ENCODE results near the gene ADK.

Gene ADK

DNA sequence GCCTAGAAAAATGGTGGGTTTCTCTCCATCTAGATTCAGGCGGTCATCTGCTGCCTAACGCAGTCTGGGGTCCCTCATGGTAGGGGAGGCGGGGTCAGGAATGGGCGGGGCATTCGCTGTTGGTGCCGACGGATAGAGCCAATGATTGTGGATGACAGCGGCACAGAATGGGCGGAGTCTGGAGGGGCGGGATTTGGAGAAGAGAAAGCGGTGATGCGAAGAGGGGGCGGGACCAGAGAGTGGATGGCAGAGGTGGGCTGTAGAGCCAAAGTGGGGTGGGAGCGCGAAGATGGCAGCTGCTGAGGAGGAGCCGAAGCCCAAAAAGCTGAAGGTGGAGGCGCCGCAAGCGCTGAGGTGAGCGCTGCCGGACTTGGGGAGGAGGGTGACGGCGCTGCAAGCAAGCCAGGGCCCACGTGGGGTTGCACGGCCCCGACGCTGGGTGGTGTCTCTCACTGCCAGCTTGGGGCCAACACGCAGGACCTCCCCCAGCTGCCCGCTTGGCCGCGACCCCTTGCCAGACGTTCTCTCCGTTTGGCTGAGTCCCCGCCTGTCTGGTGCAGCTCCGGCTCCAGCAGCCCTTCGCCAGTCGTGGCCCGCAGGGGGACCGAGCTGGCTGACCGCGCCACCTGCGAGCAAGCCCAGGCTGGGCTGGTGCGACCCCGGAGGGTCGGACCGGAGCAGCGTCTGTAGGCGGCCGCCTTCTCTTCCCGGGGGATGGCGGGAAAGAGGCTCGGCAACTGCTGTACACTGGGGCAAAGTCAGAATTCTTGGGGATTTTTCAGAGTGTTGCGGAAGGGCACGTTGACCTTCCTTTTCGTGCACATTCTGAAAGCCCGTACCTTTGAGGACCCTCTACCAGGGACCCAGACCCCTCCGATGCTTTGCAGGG lies at the start of gene ADK:
Gene ADK (plus strand): TSS at position 232 of the 889 bp plus-strand sequence. CDS start 58 bp downstream, at position 290.
- peaks cover 40% of the 10 kb centered on the region for H3K4me1 Mint-ChIP-seq (ENCODE audit: low read depth)
- H3K9me3 Mint-ChIP-seq (ENCODE audit: low read depth) = no peaks in the 10 kb centered on the region
- peaks cover 11% of the 10 kb centered on the region for H3K36me3 Mint-ChIP-seq
- H3K4me3 Mint-ChIP-seq = no peak within 1 kb of the TSS
- no peaks in the 10 kb centered on the region for H3K27me3 Mint-ChIP-seq
- H3K27ac Mint-ChIP-seq = peak within 1 kb of the TSS; percentile 78

DNA sequence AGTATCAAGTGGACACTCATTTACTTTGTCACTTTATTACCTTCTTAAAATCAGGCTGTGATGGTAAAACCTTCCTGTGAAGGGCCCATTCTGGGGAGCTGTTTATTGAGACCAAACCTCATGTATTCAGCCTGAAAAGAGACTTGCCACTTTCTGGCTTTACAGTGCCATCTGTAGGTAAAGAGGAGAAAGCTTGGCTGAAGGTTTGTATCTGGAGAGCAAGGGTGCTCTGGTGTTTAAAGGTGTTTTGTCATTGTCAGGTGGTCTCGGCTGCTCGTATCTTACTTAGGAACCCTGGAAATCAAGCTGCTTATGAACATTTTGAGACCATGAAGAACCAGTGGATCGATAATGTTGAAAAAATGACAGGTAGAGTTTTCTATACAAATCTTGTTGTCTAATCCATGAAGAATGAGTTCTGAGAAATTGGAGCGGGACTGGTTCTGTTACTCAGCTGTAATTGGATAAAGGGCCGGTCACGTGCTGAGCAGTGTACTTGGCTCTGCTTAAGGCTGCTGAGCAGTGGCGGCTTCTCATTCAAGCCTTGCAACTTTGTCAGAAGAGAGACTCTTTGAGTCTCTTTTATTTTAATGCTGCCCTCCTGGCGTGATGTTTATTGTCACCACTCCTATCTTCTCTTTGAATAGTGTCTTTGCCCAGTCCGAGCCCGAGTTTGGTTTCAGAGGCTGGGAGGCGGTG lies 47.3 kb upstream of the ADK start:
- H3K27me3 Mint-ChIP-seq = no peaks in the 10 kb centered on the region
- H3K4me1 Mint-ChIP-seq (ENCODE audit: low read depth) = no peaks in the 10 kb centered on the region
- H3K4me3 Mint-ChIP-seq = no peak overlapping the region
- H3K36me3 Mint-ChIP-seq = peaks cover 15% of the 10 kb centered on the region
- no peak overlapping the region for H3K27ac Mint-ChIP-seq
- no peaks in the 10 kb centered on the region for H3K9me3 Mint-ChIP-seq (ENCODE audit: low read depth)

DNA sequence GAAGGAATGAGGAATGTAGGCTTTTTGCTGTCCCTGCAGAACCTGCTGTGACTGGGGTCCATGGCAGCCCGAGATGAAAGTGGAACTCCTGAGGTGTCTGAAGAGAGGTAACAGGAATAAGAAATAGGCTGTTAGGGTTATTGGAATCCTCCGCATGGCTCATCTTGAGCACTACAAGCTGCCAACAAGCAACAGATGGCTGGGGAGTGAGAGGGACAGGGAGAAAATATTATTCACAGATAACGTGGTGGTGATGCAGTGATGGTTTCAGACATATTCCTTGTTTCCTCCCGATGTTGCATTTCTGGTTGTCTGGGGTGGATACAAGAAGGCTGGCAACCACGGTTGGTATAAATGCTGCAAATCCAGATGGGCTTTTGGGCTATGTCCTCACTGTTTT lies 46.5 kb upstream of the ADK start:
- no peaks in the 10 kb centered on the region for H3K4me1 Mint-ChIP-seq (ENCODE audit: low read depth)
- H3K27me3 Mint-ChIP-seq = no peaks in the 10 kb centered on the region
- no peak overlapping the region for H3K4me3 Mint-ChIP-seq
- H3K27ac Mint-ChIP-seq = no peak overlapping the region
- peaks cover 18% of the 10 kb centered on the region for H3K36me3 Mint-ChIP-seq
- no peaks in the 10 kb centered on the region for H3K9me3 Mint-ChIP-seq (ENCODE audit: low read depth)

DNA sequence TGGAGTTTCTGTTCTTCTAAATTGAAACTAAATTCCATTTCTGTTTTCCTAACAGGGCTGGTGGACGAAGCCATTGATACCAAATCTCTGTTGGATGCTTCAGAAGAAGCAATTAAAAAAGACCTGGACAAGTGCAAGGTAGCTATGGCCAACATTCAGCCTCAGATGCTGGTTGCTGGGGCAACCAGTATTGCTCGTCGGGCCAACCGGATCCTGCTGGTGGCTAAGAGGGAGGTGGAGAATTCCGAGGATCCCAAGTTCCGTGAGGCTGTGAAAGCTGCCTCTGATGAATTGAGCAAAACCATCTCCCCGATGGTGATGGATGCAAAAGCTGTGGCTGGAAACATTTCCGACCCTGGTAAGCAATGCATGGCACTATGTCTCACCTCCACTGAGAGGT lies 46.0 kb upstream of the ADK start:
- Mint-ChIP-seq H3K36me3 (peaks cover 20% of the 10 kb centered on the region), H3K4me3 (no peak overlapping the region), H3K27ac (no peak overlapping the region), H3K4me1 (ENCODE audit: low read depth) (no peaks in the 10 kb centered on the region), H3K27me3 (no peaks in the 10 kb centered on the region), H3K9me3 (ENCODE audit: low read depth) (no peaks in the 10 kb centered on the region)

DNA sequence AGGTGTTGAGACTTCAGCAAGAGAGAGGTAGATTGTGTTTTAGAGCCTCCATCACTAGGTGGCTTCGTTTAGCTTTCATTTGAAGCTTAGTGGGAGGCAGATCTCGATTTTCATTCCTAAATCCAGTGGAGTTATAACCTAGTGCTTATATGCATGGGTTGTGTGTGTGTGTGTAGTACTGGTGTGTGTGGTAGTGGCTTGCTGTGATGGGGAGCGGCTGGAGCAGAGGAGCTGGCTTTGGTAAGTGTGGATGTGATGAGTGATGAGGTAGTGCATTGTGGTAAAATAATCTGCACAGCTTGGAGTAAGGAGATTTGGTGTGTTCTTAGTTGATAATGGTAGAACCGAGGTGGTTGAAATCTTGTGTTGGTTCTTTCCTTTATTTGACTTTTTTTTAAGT lies 43.6 kb upstream of the ADK start:
- Mint-ChIP-seq H3K27ac (peak overlapping the region; percentile 61), H3K4me3 (no peak overlapping the region), H3K27me3 (no peaks in the 10 kb centered on the region), H3K9me3 (ENCODE audit: low read depth) (no peaks in the 10 kb centered on the region), H3K4me1 (ENCODE audit: low read depth) (no peaks in the 10 kb centered on the region), H3K36me3 (peaks cover 23% of the 10 kb centered on the region)

DNA sequence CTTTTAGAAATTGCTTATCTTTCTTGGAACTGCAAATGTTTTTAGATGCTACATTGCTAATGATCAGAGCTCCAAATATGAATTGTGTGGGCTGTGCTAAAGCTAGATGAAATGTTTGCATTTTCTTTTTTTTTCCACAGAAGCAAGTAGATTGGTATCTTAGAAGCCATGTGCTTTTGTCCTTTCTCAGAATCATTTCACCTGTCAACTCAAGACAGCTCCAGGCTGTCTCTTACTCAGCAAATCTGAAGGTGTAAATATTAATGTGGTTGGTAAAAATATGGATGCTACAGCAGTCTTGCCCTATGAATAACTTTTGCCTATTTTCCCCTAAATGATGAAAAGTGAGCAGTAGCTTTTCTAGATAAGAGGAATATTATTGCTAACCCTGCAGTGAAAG lies 41.6 kb upstream of the ADK start:
- Mint-ChIP-seq H3K36me3 (peaks cover 23% of the 10 kb centered on the region), H3K4me3 (no peak overlapping the region), H3K27me3 (no peaks in the 10 kb centered on the region), H3K27ac (peak overlapping the region; percentile 34), H3K4me1 (ENCODE audit: low read depth) (no peaks in the 10 kb centered on the region), H3K9me3 (ENCODE audit: low read depth) (no peaks in the 10 kb centered on the region)

DNA sequence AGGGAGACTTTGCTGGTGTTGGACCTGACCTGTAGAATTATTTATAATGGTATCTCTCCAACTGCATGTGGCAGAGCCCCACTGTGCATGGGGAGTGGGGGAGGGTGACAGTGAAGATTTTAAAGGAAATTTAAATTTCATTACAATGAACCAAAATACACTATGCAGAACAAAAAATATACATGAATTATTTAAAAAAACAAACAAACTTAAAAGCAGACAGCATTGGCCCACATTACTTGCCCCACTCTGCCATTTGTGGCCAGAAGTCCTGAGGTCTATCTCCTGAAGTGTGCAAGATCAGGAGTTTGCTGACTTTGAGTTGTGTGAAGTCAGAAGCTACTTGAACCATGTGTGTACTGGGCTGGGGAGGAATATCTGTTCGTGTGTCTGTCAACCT lies 40.9 kb upstream of the ADK start:
- H3K4me3 Mint-ChIP-seq = no peak overlapping the region
- no peaks in the 10 kb centered on the region for H3K4me1 Mint-ChIP-seq (ENCODE audit: low read depth)
- H3K9me3 Mint-ChIP-seq (ENCODE audit: low read depth) = no peaks in the 10 kb centered on the region
- H3K36me3 Mint-ChIP-seq = peaks cover 20% of the 10 kb centered on the region
- no peaks in the 10 kb centered on the region for H3K27me3 Mint-ChIP-seq
- no peak overlapping the region for H3K27ac Mint-ChIP-seq

DNA sequence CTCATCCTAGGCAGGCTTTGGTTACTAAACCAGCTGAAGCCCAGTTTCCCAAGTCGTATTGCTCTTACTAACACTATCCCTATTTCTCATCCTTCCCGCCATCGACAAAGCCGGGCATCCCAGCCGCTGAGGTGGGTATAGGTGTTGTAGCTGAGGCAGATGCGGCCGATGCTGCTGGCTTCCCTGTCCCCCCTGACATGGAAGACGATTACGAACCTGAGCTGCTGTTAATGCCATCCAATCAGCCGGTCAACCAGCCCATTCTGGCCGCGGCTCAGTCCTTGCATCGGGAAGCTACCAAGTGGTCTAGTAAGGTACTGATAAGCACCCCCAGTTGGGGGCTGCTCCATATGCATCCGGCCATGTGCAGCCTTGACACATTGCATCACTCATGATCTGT lies 39.2 kb upstream of the ADK start:
- Mint-ChIP-seq H3K36me3 (peaks cover 23% of the 10 kb centered on the region), H3K27me3 (no peaks in the 10 kb centered on the region), H3K9me3 (ENCODE audit: low read depth) (no peaks in the 10 kb centered on the region), H3K4me1 (ENCODE audit: low read depth) (peaks cover 7% of the 10 kb centered on the region), H3K27ac (no peak overlapping the region), H3K4me3 (no peak overlapping the region)

DNA sequence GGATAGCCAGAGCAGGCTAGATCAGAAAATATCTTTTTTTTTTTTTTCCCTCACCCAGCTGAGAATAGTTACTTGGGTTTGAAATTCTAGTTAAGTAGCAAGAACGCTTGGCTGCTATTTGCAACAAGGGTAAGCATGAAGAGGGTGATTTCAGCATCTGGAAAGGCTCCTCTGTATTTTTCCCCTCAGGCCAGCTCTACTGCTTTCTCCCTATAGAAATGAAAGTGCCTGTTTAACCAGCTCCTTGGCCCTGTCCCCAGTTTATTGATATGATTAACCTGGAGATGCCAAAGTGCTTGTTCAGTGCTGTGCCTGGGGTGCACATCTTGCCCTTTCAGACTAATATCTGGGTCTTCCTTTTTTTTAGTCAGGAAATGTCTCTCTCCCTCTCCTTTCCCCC lies 37.5 kb upstream of the ADK start:
- Mint-ChIP-seq H3K27me3 (no peaks in the 10 kb centered on the region), H3K4me3 (no peak overlapping the region), H3K4me1 (ENCODE audit: low read depth) (peaks cover 7% of the 10 kb centered on the region), H3K27ac (no peak overlapping the region), H3K36me3 (peaks cover 19% of the 10 kb centered on the region), H3K9me3 (ENCODE audit: low read depth) (no peaks in the 10 kb centered on the region)

DNA sequence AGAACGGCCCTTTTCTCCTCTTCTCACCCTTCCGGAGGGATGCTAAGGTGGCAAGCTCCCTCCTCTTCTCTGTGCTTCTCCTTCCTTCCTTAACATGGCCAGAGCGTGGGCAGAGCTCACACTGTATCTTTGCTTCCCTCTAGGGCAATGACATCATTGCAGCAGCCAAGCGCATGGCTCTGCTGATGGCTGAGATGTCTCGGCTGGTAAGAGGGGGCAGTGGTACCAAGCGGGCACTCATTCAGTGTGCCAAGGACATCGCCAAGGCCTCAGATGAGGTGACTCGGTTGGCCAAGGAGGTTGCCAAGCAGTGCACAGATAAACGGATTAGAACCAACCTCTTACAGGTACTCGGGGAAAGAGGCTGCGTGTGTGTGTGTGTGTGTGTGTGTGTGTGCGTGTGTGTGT lies 37.0 kb upstream of the ADK start:
- Mint-ChIP-seq H3K4me1 (ENCODE audit: low read depth) (peaks cover 7% of the 10 kb centered on the region), H3K27ac (peak overlapping the region; percentile 83), H3K4me3 (no peak overlapping the region), H3K9me3 (ENCODE audit: low read depth) (no peaks in the 10 kb centered on the region), H3K27me3 (no peaks in the 10 kb centered on the region), H3K36me3 (peaks cover 19% of the 10 kb centered on the region)

DNA sequence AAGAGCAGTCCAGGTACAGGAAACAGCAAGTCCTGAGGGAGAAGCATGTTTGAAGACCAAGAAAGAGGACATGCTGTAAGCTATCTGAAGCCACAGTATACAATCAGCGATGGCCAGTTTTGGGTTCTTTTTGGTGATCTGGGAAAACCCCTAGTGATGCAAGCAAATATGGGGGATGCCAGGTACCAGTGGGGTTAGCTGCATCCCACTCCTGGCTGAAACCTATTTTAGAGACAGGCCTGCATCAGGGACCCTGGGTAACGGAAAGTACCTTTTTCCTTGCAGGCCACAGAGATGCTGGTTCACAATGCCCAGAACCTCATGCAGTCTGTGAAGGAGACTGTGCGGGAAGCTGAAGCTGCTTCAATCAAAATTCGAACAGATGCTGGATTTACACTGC lies 33.3 kb upstream of the ADK start:
- Mint-ChIP-seq H3K27me3 (no peaks in the 10 kb centered on the region), H3K36me3 (peaks cover 11% of the 10 kb centered on the region), H3K4me3 (no peak overlapping the region), H3K27ac (peak overlapping the region; percentile 46), H3K9me3 (ENCODE audit: low read depth) (no peaks in the 10 kb centered on the region), H3K4me1 (ENCODE audit: low read depth) (peaks cover 7% of the 10 kb centered on the region)

DNA sequence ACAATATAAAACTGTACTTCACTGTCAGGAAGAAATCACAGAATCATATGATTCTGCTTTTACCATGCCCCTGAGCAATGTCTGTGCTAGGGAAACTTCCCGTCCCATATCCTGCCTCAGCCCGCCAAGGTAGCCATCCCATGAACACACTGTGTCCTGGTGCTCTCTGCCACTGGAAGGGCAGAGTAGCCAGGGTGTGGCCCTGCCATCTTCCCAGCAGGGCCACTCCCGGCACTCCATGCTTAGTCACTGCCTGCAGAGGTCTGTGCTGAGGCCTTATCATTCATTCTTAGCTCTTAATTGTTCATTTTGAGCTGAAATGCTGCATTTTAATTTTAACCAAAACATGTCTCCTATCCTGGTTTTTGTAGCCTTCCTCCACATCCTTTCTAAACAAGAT lies 32.2 kb upstream of the ADK start:
- Mint-ChIP-seq H3K27ac (peak overlapping the region; percentile 61), H3K9me3 (ENCODE audit: low read depth) (no peaks in the 10 kb centered on the region), H3K36me3 (peaks cover 12% of the 10 kb centered on the region), H3K27me3 (no peaks in the 10 kb centered on the region), H3K4me3 (no peak overlapping the region), H3K4me1 (ENCODE audit: low read depth) (peaks cover 7% of the 10 kb centered on the region)

DNA sequence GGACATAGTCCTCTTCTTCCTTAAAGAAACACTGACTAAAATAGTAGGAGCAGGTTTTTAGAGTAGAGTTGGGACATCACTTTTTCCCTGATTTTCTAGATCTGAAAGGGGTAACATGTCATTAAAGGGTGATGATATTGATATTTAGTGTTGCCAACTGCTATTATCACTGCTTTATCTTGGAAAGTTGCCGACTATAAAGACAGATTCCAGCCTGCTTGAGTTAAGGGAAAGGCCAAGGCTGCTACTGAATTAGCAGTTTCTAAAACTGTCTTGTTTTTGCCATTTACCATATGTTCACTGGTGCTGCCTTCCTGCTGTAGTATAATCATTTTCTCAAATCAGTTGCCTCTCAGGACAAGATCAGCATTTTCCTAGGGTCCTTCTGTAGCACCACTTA lies 30.1 kb upstream of the ADK start:
- Mint-ChIP-seq H3K36me3 (peaks cover 8% of the 10 kb centered on the region), H3K27me3 (no peaks in the 10 kb centered on the region), H3K4me3 (no peak overlapping the region), H3K9me3 (ENCODE audit: low read depth) (no peaks in the 10 kb centered on the region), H3K4me1 (ENCODE audit: low read depth) (peaks cover under 1% of the 10 kb centered on the region), H3K27ac (no peak overlapping the region)

DNA sequence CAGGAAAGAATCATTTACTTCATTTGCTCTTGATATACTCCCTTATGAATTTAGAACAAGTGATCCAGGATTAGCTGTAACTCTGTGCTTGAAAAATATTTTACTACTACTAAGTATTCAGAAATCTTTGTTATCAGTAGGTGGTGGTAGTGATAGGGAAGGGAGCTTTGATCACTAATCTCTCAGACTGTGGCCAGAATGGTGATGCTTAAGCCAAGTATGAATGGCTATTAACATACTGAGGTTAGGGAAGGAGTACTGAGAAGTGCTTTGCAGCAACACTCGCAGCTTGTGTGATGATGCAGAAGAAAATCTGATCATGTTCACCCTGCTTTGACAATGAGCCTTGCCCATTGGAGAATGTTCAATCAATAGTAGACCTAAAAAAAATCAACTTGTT lies 29.7 kb upstream of the ADK start:
- peaks cover 7% of the 10 kb centered on the region for H3K36me3 Mint-ChIP-seq
- H3K4me1 Mint-ChIP-seq (ENCODE audit: low read depth) = no peaks in the 10 kb centered on the region
- H3K27ac Mint-ChIP-seq = no peak overlapping the region
- H3K9me3 Mint-ChIP-seq (ENCODE audit: low read depth) = no peaks in the 10 kb centered on the region
- H3K4me3 Mint-ChIP-seq = no peak overlapping the region
- H3K27me3 Mint-ChIP-seq = no peaks in the 10 kb centered on the region

DNA sequence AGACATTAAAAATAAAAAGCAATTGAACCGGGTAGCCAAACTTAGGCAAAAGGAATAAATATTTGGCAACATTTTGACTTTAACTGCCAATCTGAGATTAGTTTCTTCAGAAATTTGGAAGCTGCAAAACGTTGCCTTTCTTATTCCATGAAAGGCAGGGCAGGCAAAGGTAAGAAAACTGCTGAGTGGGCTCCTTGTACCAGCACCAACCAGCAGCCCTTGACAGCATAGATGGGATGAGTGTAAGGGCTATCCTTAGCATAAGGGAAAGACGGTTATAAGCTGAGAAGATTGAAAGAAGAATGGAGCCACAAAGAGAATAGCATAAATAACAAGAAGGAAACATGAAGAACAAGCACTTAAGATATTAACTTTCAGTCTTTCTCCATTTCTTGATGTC lies 29.0 kb upstream of the ADK start:
- H3K9me3 Mint-ChIP-seq (ENCODE audit: low read depth) = no peaks in the 10 kb centered on the region
- peaks cover 6% of the 10 kb centered on the region for H3K36me3 Mint-ChIP-seq
- no peaks in the 10 kb centered on the region for H3K4me1 Mint-ChIP-seq (ENCODE audit: low read depth)
- H3K4me3 Mint-ChIP-seq = no peak overlapping the region
- H3K27me3 Mint-ChIP-seq = no peaks in the 10 kb centered on the region
- no peak overlapping the region for H3K27ac Mint-ChIP-seq
